Stimulated activated CD8-positive, alpha-beta memory T cell treated with anti-CD3 and anti-CD28 coated beads, Interleukin-12 subunit alpha, Interleukin-12 subunit beta, amount 100 ng/mL, for 24 hours (primary cell): ENCODE measurements around the gene CNGB1.
"Not testable (repeated sequence)": the region's sequence is repeated elsewhere in the genome, so short reads cannot be mapped to it uniquely, and the experiment has no call there.

Source experiments
- DNase-seq: peaks from one replicate; pipeline ENCODE4 v3.0.0-alpha.2; 2020; ENCODE audit errors: extremely low read depth

The CNGB1 gene

DNA sequence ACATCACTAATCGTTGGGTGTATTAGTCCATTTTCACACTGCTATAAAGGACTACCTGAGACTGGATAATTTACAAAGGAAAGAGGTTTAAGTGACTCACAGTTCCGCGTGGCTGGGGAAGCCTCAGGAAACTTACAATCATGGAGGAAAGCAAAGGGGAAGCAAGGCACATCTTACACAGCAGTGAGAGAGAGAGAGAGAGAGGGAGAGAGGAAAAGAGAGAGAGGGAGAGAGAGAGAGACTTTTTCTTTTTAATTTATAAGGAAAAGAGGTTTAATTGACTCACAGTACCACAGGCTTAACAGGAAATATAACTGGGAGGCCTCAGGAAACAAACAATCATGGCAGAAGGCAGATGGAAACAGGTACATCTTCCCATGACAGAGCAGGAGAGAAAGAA is 41.7 kb downstream of the CNGB1 start:
- no peak for DNase-seq

DNA sequence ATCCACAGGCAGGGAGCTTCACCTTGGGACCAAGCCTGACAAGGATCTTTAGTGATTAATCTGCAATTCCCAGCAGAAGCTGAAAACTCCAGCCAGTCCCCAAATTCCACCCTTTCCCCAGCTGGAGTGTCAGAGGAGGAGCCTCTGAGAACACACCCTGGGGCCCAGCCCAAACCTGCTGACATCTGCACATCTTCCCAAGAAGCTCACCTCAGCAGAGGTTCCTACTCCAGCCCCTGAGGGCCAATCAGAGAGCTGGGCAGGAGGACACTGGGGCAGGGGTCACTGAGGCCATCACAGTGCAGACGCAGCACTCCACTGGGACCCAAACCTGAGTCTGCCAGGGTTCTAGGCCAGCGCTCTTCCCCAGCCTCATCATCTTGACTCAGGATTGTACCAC is 44.9 kb downstream of the CNGB1 start:
- no peak for DNase-seq

DNA sequence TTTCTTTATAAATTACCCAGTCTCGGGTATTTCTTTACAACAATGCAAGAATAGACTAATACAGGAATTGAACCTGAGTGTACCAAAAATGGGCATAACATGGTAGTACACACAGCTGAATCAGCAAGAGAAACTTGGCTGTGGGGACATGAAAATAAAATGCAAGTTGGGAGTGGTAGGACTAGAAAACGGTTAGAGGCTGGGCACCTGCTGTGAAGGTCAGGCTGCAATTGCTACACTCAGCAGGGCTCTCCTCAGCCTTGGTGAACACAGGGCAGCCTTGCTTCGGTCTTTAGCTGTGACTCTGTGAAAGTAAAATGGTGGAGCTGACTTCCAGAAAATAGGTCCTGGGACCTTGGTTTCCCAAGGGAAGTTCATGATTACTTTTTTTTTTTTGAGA is 45.6 kb downstream of the CNGB1 start:
- no peak for DNase-seq

DNA sequence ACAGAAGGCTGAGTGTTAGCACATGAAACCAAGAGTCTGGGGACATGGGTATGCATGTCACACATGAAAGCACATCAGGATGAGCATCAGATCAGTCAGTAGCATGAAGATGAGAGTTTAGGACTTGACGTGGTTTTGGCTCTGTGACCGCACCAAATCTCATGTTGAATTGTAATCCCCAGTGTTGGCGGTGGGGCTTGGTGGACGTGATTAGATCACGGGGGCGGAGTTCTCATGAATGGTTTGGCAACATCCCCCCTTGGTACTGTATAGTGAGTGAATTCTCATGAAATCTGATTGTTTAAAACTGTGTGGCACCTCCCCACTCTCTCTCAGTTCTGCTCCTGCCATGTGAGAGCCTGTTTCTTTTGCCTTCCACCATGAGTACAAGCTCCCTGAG is 46.4 kb downstream of the CNGB1 start:
- DNase-seq, result no peak

DNA sequence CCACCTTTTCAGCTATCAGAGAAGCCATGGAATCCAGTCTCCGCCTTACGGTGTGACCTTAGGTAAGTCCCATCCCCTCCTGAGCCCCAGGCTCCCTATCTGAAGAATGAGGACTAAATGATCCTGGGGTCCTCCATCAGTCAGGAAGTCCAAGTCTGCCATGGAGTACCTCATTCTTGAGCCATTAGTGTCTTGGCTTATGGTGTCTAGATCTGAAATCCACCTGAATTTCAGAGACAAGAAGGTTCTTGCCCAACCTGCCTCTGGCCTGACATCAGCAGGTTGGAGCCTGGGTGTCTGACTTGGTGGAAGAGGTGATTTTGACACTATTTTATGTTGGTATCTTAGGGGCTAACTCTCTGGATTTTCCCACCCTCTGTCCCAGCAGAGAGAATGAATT is 47.1 kb downstream of the CNGB1 start:
- no peak for DNase-seq

DNA sequence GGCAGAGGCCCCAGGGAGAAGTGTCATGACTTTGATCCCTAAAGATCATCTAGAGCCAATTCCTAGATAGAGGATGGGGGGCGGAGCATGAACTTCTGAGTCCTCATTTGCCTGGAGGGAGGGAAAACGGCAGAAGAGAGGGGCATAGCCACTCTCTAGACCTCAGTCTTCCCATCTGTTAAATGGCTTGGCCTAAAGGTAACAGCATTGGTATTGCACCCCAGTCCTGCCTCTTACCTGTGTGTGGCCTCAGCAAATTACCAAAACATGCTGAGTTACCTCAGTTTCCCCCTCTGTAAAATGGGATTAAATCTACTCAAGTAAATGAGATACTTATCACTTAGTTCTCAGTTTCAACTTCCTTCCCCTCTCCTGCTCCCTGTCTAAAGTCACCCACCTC is 47.5 kb downstream of the CNGB1 start:
- DNase-seq, result no peak

DNA sequence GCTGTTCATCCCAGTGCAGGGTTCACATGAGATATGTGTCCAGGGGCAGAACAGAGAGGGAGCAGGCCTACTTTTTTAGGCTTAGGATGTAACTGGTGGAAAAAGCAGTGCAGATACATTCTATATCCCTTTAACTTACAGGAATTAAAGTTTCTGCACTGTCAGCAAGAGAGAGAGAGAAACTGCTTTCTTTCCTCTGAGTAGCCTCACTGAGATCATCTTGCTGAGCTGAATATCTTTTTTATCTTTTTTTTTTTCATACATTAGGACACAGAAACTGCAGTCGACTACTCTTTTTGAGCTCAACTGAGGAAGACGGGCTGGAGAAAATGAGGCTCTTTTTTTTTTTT is 50.1 kb downstream of the CNGB1 start:
- no peak for DNase-seq

DNA sequence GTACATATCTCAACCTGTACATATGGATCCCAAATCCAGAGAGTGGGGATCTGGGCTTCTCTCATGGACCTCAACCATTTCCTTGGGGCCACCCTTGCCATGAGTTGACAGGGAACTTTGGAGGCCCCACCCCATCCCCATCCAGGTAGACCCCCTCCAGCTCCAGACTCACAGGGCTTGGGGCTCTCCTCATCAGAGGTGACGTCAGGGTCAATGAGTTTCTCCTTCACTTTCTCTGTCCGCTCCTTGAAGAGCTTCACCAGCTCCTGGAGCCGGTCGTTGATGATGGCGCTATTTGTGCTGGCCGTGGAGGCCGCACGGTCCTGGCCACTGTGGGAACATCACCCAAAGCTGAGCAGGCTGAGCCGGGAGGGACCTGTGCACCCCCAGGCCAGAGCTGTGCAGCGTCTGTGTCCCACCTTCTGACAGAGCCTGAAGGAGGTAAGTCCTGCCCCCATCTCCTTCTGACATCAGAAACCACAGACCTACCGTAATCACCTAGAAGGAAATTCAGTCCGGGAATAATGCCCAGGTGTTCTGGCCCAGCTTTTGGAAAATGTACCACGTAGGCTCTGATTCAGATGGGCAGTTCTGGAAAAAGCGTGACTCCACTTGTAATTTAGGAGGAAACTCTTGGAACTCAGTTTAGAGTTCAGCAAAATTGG is 50.6 kb downstream of the CNGB1 start:
- no peak for DNase-seq

DNA sequence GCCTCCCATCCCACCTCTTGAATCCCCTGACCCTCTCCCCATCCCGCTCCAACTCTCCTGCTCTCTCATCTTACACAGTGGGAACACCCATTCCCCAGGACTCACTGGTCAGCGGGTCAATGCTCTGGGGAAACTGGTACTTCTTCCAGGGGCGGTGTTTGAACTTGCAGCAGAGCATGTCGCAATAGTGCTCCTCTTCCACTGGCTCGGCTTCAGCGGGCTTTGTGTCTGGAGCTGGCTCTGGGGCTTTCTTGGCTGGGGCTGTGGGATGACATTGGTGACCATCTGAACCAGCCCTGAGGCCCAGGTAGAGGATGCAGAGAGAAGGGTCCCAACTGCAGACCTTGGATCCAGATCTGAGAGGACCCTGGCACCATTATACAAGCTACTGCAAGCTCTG is 51.9 kb downstream of the CNGB1 start:
- no peak for DNase-seq

DNA sequence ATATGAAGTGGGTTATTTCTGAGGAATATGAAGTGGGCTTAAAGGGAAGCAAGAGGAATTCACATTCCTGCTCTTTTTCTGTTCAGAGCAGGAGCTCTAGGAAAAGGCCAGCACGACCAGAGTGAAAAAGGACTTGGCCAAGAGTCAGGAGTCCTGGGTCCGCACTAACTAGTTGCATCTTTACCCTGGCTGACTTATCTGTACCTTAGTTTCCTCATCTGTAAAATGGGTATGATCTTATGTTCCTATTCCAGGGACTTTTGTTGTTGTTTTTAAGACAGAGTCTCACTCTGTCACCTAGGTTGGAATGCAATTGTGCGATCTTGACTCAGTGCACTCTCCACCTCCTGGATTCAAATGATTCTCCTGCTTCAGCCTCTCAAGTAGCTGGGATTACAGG is 52.5 kb downstream of the CNGB1 start:
- DNase-seq, result no peak

DNA sequence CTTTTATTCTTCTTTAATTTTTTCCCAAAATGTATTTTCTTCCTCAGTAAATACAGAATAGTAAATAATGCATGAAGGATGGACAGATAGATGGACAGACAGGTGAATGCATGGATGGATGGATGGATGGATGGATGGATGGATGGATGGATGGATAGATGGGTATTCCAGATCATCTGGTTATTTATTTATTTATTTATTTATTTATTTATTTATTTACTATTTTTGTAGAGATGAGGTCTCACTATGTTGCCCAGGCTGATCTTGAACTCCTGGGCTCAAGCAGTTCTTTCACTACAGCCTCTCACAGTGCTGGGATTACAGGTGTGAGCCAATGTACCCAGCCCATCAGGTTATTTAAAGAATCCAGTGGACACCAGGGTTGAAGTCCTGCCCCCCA is 53.0 kb downstream of the CNGB1 start:
- DNase-seq, result not testable (repeated sequence)

DNA sequence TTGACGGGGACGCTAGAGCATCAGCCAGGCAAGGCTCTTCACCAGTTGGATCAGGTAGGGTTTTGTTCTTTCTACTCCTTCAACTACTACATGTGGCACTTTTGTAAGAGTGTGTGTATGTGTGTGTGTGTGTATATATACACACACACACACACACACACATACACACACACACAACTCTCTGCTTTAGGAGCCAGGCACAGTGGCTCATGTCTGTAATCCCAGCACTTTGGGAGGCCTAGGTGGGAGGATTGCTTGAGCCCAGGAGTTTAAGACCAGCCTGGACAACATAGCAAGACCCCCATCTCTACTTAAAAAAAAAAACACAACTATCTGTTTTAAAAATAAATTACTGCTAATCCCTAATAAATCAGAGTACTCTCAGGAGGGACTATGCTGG is 53.4 kb downstream of the CNGB1 start:
- not testable (repeated sequence) for DNase-seq

DNA sequence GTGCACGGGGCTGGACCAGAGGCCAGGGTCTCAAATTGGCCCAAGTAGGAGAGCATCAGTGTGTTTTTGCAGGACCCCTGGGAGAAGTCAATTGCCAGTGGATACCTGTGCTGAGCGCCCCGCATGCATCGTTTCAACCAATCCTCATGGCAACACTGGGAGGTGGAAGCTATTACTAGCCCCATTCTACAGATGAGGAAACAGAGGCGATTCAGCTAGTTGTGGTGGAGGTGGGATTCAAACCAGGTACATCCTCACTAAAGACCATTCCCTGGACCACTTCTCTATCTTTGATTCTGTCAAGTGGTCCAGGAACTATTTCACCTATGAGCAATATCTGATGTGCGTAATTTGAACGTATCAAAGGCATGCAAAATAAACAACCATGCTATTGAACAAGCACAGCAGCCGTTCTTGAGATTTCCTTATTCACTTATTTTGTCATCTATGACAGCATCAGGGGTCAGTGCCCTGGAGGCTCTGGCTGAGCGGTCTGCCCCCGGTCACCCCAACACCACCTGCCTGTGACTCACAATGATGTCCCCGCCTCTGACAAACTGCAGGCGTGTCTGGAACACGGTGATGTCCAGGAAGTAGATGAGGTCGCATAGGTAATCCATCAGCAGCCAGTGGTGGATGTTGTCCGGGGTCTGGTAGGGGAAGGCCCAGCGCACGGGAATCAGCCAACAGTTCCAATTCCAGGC is 54.0 kb downstream of the CNGB1 start:
- DNase-seq, result no peak

DNA sequence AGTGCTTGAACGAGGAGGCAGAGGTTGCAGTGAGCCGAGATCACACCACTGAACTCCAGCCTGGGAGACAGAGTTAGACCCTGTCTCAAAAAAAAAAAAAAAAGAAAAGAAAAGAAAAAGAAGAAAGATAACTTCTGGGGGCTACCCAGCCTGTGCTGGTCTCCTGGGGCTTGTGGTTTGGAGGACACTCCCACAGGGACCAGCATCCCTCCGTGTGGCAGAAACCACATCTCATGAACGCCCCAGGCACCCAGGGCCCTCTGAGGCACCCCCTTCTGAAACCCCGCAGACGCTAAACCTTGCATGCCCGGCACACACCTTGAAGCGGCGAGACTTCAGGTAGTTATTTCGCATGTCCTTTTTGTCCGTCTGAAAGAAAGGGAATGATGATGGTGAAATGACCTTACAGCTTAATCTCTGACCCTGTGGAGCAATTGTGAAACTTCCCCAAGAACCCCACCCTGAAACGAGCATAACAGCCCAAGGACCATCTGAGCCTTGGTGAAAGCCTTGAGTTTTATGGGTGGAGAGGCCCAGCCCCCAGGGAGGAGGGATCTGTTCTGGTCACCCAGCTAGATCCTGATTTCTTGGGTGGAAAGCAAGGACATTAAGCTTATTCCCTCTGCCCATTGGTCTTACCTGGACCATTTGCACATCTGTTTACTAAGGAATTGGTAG is 55.0 kb downstream of the CNGB1 start:
- DNase-seq, result no peak

DNA sequence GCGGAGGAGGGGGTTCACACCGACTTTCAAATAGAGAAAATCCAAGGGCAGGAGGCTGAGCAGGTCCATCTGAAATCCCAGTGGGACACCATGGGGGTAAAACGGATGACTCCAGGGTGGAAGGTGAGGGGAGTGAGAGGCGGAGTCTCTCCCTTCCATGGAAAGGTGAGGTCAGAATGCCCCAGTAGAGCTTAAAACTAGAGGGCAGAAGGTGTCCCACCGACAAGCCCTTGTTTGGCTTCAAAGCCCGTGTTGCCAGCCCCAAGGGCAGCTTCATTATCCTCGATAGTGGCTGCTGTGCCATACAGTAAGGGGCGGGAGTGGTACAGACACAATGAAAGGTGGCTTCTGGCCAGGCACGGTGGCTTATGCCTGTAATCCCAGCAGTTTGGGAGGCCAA is 55.7 kb downstream of the CNGB1 start:
- no peak for DNase-seq

DNA sequence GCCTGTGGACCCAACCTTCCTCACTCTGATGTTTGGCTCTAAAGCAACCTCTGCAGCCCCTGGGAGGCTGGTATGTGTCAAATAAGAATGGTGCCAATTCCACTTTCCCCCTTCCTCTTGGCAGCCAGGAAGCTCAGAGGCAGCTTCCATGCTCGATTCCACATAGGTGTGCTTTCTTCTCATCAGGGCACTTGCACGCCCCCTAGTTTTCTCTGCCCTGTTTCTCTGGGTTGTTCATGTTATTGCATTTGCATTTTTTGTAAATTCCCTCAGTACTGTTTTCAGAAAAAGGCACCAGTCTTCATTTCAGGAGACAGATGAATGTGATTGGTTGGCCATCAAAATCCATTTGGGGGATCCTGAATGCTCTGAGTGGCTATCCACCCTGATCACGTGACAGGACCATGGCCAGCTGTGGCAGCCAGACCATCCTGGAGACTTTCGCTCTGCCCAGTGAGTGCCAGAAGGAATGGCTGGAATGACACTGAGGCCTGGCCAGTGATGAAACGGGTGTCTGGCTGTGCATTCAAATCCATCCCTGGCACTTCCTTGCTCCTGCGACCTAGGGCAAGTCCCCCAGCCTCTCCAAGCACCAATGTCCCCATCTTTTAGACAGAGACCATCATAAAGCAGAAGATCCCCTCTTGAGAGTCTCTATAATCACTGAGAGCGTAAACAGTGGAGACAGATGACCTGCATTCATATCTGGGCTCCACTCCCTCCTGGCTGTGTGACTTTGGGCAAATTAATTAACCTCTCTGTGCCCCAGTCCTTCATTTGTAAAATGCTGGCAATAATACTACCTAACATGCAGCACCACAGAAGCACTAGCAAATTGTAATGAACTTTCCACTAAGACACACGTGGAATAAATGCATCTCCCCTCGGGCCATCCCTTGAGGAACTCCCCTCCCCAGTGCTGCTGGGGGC is 56.4 kb downstream of the CNGB1 start:
- DNase-seq, result no peak

DNA sequence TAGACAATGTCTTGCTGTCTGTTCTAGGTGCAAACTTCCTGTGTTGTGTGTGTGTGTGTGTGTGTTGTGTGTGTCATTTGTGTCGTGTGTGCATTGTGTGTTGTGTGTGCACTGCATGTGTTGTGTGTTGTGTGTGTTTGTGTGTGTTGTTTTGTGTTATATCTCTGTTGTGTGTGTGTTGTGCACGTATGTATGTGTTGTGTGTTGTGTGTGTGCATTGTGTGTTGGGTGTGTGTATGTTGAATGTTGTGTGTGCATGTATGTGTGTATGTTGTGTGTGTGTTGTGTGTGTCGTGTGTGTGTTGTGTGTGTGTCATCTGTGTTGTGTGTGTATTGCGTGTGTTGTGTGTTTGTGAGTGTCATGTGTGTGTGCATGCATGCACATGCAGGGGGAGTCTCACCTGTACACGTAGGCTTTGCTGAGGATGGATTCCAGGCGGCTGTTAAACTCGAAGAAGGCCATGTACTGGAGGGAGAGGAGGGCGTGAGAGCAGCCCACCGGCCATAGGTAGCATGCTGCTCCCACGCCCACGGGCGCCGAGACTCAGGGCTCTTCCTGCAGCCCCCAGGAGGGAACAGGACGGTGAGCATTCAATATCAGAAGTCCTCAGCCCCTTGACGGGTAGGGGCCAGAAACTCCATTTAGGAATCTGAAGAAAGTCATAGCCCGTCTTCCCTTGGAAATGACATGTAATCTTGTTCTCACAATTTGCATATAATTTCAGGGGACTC is 58.2 kb downstream of the CNGB1 start:
- no peak for DNase-seq

DNA sequence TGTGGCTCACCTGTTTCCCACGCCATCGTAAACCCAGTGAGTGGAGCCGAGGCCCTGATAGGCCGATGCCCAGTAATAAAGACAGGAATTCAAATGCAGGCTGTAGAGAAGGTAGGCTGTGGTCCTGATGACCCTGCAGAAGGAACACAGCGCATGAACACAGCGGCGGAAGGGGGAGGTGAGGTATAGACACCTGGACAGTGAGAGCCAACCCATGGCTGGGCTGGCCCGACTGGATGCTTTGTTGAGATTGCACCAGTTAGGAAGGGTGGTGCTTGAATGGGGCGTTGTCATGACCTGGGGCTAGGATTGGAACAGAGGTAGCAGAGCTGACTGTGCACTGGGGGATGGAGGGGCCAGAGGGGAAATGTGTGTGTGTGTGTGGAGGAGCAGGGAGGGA is 59.2 kb downstream of the CNGB1 start:
- no peak for DNase-seq

DNA sequence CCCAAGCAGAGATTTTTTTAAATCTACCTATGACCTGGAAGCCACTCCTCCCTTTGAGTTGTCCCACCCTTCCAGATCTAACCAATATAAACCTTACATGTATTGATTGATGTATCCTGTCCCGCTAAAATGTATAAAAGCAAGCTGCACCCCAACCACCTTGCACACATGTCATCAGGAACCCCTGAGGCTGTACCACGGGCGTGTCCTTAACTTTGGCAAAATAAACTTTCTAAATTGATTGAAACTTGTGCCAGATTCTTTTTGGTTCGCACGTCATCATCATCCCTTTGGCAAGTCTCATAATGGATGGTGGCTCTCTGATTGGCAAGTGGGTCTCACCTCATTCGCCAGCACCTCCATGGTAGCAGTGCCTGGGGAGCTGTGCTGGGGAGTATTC is 60.2 kb downstream of the CNGB1 start:
- DNase-seq, result no peak

DNA sequence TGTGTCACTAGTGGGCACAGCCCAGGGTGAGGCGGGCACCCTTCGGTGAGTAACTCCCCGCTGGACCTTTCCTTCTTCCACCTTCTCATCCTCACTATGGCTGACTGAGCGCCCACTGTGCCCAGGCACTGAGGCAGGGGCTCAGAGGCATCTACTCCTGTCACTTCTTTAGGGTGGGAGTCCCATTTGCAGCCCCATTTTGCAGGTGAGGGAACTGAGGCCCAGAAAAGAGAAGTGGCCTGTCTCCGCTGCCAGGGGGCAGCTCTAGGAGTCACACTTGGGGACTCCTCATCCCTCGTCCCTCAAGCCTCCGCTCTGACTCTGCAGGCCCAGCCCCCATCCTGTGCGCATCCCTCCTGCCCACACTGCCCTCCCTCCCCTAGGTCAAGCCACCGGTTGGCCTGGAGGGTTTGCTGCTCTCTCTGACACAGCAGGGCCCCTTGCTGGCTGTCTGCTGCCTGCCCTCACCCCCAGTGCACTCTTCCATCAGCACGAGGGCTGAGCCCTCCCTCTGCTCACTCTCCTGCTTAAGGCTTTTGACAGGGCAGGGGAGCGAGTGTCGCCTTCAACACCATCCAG is 62.4 kb downstream of the CNGB1 start:
- no peak for DNase-seq
